DOHH2 (cell line): Measurements from ENCODE around the gene NAV2.

Source experiments
- H3F3A ChIP-seq: fragments of 200-600 bp; sonication (generic), shearing (Covaris generic); 2 replicates; pipeline ENCODE4 v1.6.0; 2016; ENCODE audit warnings: antibody characterized with exemption, mild to moderate bottlenecking; ENCODE audit not compliant: control insufficient read depth, insufficient read depth
- H3K27ac ChIP-seq: fragments of 200-600 bp; sonication (generic); 2 replicates; pipeline ENCODE4 v1.5.1; 2014; ENCODE audit warnings: low read depth, mild to moderate bottlenecking, low read length, moderate library complexity
- H3K27me3 ChIP-seq: fragments of 200-600 bp; sonication (generic); 2 replicates; pipeline ENCODE4 v1.6.1; 2014; ENCODE audit warnings: mild to moderate bottlenecking, low read length, mixed read lengths; ENCODE audit not compliant: control insufficient read depth
- H3K36me3 ChIP-seq: fragments of 200-600 bp; sonication (generic); 2 replicates; pipeline ENCODE4 v1.6.1; 2014; ENCODE audit warnings: mild to moderate bottlenecking, low read length, moderate library complexity, mixed read lengths; ENCODE audit not compliant: control insufficient read depth
- H3K4me1 ChIP-seq: fragments of 200-600 bp; sonication (generic); 2 replicates; pipeline ENCODE4 v1.6.1; 2014; ENCODE audit warnings: mild to moderate bottlenecking, low read length, mixed read lengths; ENCODE audit not compliant: control insufficient read depth
- H3K4me2 ChIP-seq: fragments of 200-600 bp; sonication (generic); 2 replicates; pipeline ENCODE4 v1.6.0; 2014; ENCODE audit warnings: mild to moderate bottlenecking, low read length, moderate library complexity
- H3K4me3 ChIP-seq: fragments of 200-600 bp; sonication (generic); 2 replicates; pipeline ENCODE4 v1.5.1; 2014; ENCODE audit warnings: mild to moderate bottlenecking, low read length, mixed read lengths
- H3K79me2 ChIP-seq: fragments of 200-600 bp; sonication (generic); 2 replicates; pipeline ENCODE4 v1.6.1; 2014; ENCODE audit warnings: mild to moderate bottlenecking, low read length, mixed read lengths; ENCODE audit not compliant: control insufficient read depth
- H3K9me2 ChIP-seq: fragments of 200-600 bp; sonication (generic); replicated peaks from 2 replicates; pipeline ENCODE4 v1.6.1; 2014; ENCODE audit warnings: mild to moderate bottlenecking, low read length, mixed read lengths; ENCODE audit not compliant: control insufficient read depth
- H3K9me3 ChIP-seq: fragments of 200-600 bp; sonication (generic); 2 replicates; pipeline ENCODE4 v1.6.1; 2014; ENCODE audit warnings: antibody characterized with exemption, low read length, mixed read lengths; ENCODE audit not compliant: control insufficient read depth, insufficient read depth
- H4K20me1 ChIP-seq: fragments of 200-600 bp; sonication (generic); 2 replicates; pipeline ENCODE4 v1.6.0; 2014; ENCODE audit warnings: low read depth, mild to moderate bottlenecking, antibody characterized with exemption, low read length, moderate library complexity; ENCODE audit not compliant: control insufficient read depth, insufficient read depth
- CTCF ChIP-seq: fragments of 200-600 bp; sonication (generic); IDR thresholded peaks from one replicate; pipeline ENCODE4 v1.5.1; 2014; ENCODE audit warnings: antibody characterized with exemption, mild to moderate bottlenecking, low read depth, low read length; ENCODE audit not compliant: poor library complexity, severe bottlenecking
- EZH2phosphoT487 ChIP-seq: fragments of 200-600 bp; sonication (generic); IDR thresholded peaks from 2 replicates; pipeline ENCODE4 v1.6.1; 2017; ENCODE audit warnings: borderline replicate concordance, mild to moderate bottlenecking, antibody characterized with exemption, low read length, moderate library complexity, mixed read lengths

Gene NAV2

GRCh38 chr11:19895776-19896175 is 183.1 kb downstream of the NAV2 start:
- Histone ChIP-seq H3K79me2 (no peaks in the 10 kb centered on the region), H3K4me1 (no peaks in the 10 kb centered on the region), H3K4me2 (no peak overlapping the region), H3K36me3 (no peaks in the 10 kb centered on the region), H3K4me3 (no peak overlapping the region), H3K27ac (no peak overlapping the region), H3K9me2 (no peaks in the 10 kb centered on the region), H4K20me1 (no peaks in the 10 kb centered on the region), H3F3A (no peaks in the 10 kb centered on the region), H3K27me3 (0 out of 2 replicates have a peak, but pooled peaks cover 2% of the 10 kb centered on the region), H3K9me3 (no peaks in the 10 kb centered on the region)
- no peak for TF ChIP-seq CTCF
- TF ChIP-seq EZH2phosphoT487 = no peak

GRCh38 chr11:19903620-19904069 is 191.0 kb downstream of the NAV2 start:
- Histone ChIP-seq H3K4me2 (no peak overlapping the region), H3K4me1 (no peaks in the 10 kb centered on the region), H3K9me3 (no peaks in the 10 kb centered on the region), H3K27ac (no peak overlapping the region), H3K36me3 (no peaks in the 10 kb centered on the region), H3K9me2 (no peaks in the 10 kb centered on the region), H3K4me3 (no peak overlapping the region), H3K27me3 (peaks cover 8% of the 10 kb centered on the region; the same call in 1 of the 2 replicates), H3F3A (no peaks in the 10 kb centered on the region), H4K20me1 (no peaks in the 10 kb centered on the region), H3K79me2 (no peaks in the 10 kb centered on the region)
- TF ChIP-seq EZH2phosphoT487 (no peak), CTCF (peak; percentile 81)

- no peak overlapping the region for H3K4me3 ChIP-seq
- H3K36me3 ChIP-seq = no peaks in the 10 kb centered on the region
- H3K9me2 ChIP-seq = no peaks in the 10 kb centered on the region
- H3K9me3 ChIP-seq = no peaks in the 10 kb centered on the region
- no peak overlapping the region for H3K4me2 ChIP-seq
- no peaks in the 10 kb centered on the region for H3K4me1 ChIP-seq
- H4K20me1 ChIP-seq = no peaks in the 10 kb centered on the region
- H3K27ac ChIP-seq = no peak overlapping the region
- no peaks in the 10 kb centered on the region for H3F3A ChIP-seq
- H3K27me3 ChIP-seq = peaks cover 8% of the 10 kb centered on the region; the same call in 1 of the 2 replicates
- TF ChIP-seq EZH2phosphoT487 (no peak), CTCF (peak; percentile 63)
- no peaks in the 10 kb centered on the region for H3K79me2 ChIP-seq
These were observed 192.7 kb downstream of the NAV2 start for GRCh38 chr11:19905280-19905853.
